Measurements from ENCODE around the gene ANKS4B. TPM values are rescaled to one million over a fixed set of nuclear protein-coding genes. Genes with fewer than 3 reads are reported as not detected.

The ANKS4B gene
- total RNA-seq, 1 experiment from 2014 or later = 0.09 TPM

GRCh38 chr16:21279501-21279900 lies 46.0 kb downstream of the ANKS4B start:
- Histone ChIP-seq H3K4me2 (ENCODE audit: insufficient read depth, insufficient read length, low read length) (no peak overlapping the region), H3K9ac (ENCODE audit: extremely low read depth, insufficient read length, low read length) (no peak overlapping the region), H3K27me3 (ENCODE audit: insufficient read depth, low read length) (no peaks in the 10 kb centered on the region), H2BK20ac (ENCODE audit: low read depth, low read length, poor library complexity, severe bottlenecking) (no peak overlapping the region), H3K4me1 (ENCODE audit: insufficient read depth, low read length) (no peaks in the 10 kb centered on the region), H3K23ac (ENCODE audit: insufficient read length, low read depth, low read length) (no peak overlapping the region), H2BK15ac (ENCODE audit: low read depth, low read length) (no peak overlapping the region), H4K91ac (ENCODE audit: insufficient read length, low read depth, low read length) (no peak overlapping the region), H3K79me1 (ENCODE audit: insufficient read depth, low read depth, low read length, poor library complexity, severe bottlenecking) (no peaks in the 10 kb centered on the region), H3T11ph (ENCODE audit: low read length) (no peak overlapping the region), H4K8ac (replicated peaks; ENCODE audit: insufficient read length, low read depth, low read length) (no peak overlapping the region), H3K79me2 (ENCODE audit: insufficient read depth, low read length) (no peaks in the 10 kb centered on the region), H3K23me2 (ENCODE audit: insufficient read length, low read depth, low read length, poor library complexity, severe bottlenecking) (peaks cover 7% of the 10 kb centered on the region), H3K56ac (ENCODE audit: insufficient read length, low read depth, low read length) (no peak overlapping the region), H2BK120ac (ENCODE audit: low read depth, low read length, poor library complexity, severe bottlenecking) (no peak overlapping the region), H2AFZ (ENCODE audit: low read length) (no peak overlapping the region), H2BK12ac (ENCODE audit: insufficient read length, low read depth, low read length) (no peak overlapping the region), H3K4ac (ENCODE audit: low read depth, low read length) (no peak overlapping the region), H2BK5ac (ENCODE audit: insufficient read length, low read length) (no peak overlapping the region), H3K14ac (ENCODE audit: insufficient read depth, low read length) (no peak overlapping the region), H4K5ac (ENCODE audit: insufficient read length, low read depth, low read length) (no peak overlapping the region), H3K18ac (ENCODE audit: insufficient read length, low read depth, low read length) (no peak overlapping the region), H3K27ac (ENCODE audit: insufficient read length, low read depth, low read length) (no peak overlapping the region), H3K9me3 (ENCODE audit: control insufficient read depth, low read depth, low read length) (no peaks in the 10 kb centered on the region), H4K20me1 (ENCODE audit: control insufficient read depth, insufficient read depth, insufficient read length) (no peaks in the 10 kb centered on the region), H2AK5ac (ENCODE audit: insufficient read length, low read length) (no peak overlapping the region)
- WGBS (ENCODE audit: extremely low coverage, insufficient read length, low lambda C conversion rate) = no CpG with 5 or more reads among the region's 2 CpGs
- no peak for TF ChIP-seq CTCF (conservative IDR thresholded peaks at IDR 0.05)
- DNase-seq = no peak
- Mint-ChIP-seq H3K4me3 (no peak overlapping the region), H3K4me1 (peaks cover 20 to 22% of the 10 kb centered on the region in 2 experiments), H3K27ac (no peak overlapping the region), H3K36me3 (ENCODE audit: insufficient read depth in 1 of 3, low read depth in 3 of 3) (0 out of 7 replicates have a peak, but pooled peaks cover 0 to 6% (median 0%) of the 10 kb centered on the region in 3 experiments), H3K9me3 (no peaks in the 10 kb centered on the region; a peak in 1 of 5 replicates), H3K27me3 (ENCODE audit: low read depth) (peaks cover 54% of the 10 kb centered on the region)
